H1 (cell line): ENCODE measurements around the gene MMP20. TPM values are rescaled to one million over a fixed set of nuclear protein-coding genes. Genes with fewer than 3 reads are reported as not detected.

Experiments
- CBX5 ChIP-seq: fragments of 300-800, 300-1000 bp; sonication (generic); IDR thresholded peaks from 2 replicates; pipeline ENCODE4 v1.7.1; 2016; ENCODE audit warnings: antibody characterized with exemption, low read length, low read depth
- JUND ChIP-seq: IDR thresholded peaks from 2 replicates; pipeline ENCODE4 v1.6.1; 2011; ENCODE audit warnings: mild to moderate bottlenecking, improper control_type of control experiment, low read length
- MAFK ChIP-seq: IDR thresholded peaks from 2 replicates; pipeline ENCODE4 v1.6.1; 2012; ENCODE audit warnings: low read depth, mild to moderate bottlenecking, improper control_type of control experiment, low read length
- PHF8 ChIP-seq: fragments of 200-600 bp; sonication (generic); conservative IDR thresholded peaks from 2 replicates; pipeline ENCODE4 v1.7.1; 2012; ENCODE audit warnings: low read depth, mild to moderate bottlenecking, inconsistent platforms, low read length, moderate library complexity
- POLR2AphosphoS5 ChIP-seq: IDR thresholded peaks from 2 replicates; pipeline ENCODE4 v1.6.1; 2011; ENCODE audit warnings: low read depth, low read length
- SP4 ChIP-seq: IDR thresholded peaks from 2 replicates; pipeline ENCODE4 v1.6.1; 2012; ENCODE audit warnings: low read length, inconsistent platforms
- polyA plus RNA-seq, 7 experiments: library from polyadenylated mRNA; depleted of rRNA in 3 of 7; stranded (reverse) in 5 of 7; unstranded in 2 of 7; fragments of >200 nt in 5 of 7; fragments of 200-250 nt in 2 of 7; gene quantifications; 1 replicate in 5 of 7; 2 replicates in 1 of 7; 4 replicates in 1 of 7; pipeline versions ENCODE4 v1.2.1 to v1.2.3, GENCODE V29; 2011 to 2013; ENCODE audit warnings: missing spikeins in 2 of 7, mixed read lengths in 2 of 7
- total RNA-seq: library from RNA; stranded (reverse); fragmentation: NEBNext Ultra II Directional; extraction: Animal tissue kit (Norgen Biotek cat#: 25700); gene quantifications from 2 replicates; pipeline ENCODE4 v1.2.1, GENCODE V29; 2021

MMP20 gene
- total and polyA plus RNA-seq, 2 of the 8 experiments (the other 6 are each of a cell fraction or from before 2014, with no cell fraction given), result not detected

- TF ChIP-seq SP4 (no peak), JUND (no peak), POLR2AphosphoS5 (no peak), CBX5 (no peak), MAFK (no peak), PHF8 (no peak)
Measured at GRCh38 chr11:102669664-102670063, 44.5 kb upstream of the MMP20 start (continued).
